GM23338 (cell line): ENCODE measurements around the gene PPP2R2B.

Experiments
- CREB1 ChIP-seq: fragments of 250-450 bp; sonication (Bioruptor Pico); IDR thresholded peaks from 2 replicates; pipeline ENCODE4 v1.5.0; 2020; ENCODE audit warnings: low read depth, mild to moderate bottlenecking, moderate library complexity
- CTCF ChIP-seq, 2 experiments: fragments of 200-600 bp in 1 of 2; sonication (generic) in 1 of 2; conservative IDR thresholded peaks; 2 replicates each; pipeline versions ENCODE4 v1.5.1 to v1.6.1; 2016 to 2017; ENCODE audit warnings: antibody characterized with exemption in 2 of 2, low read depth in 2 of 2, mild to moderate bottlenecking in 2 of 2, moderate library complexity in 1 of 2
- ETS1 ChIP-seq: IDR thresholded peaks from 2 replicates; pipeline ENCODE4 v1.6.1; 2016; ENCODE audit warnings: antibody characterized with exemption
- EZH2 ChIP-seq: fragments of 200-600 bp; sonication (generic); IDR thresholded peaks from one replicate; pipeline ENCODE4 v1.8.0; 2017; ENCODE audit warnings: antibody characterized with exemption, mild to moderate bottlenecking, low read depth; ENCODE audit not compliant: unreplicated experiment
- EZH2phosphoT487 ChIP-seq: fragments of 200-600 bp; sonication (generic); IDR thresholded peaks from one replicate; pipeline ENCODE4 v1.8.1; 2018; ENCODE audit warnings: antibody characterized with exemption; ENCODE audit not compliant: unreplicated experiment
- POLR2AphosphoS5 ChIP-seq: IDR thresholded peaks from 2 replicates; pipeline ENCODE4 v1.6.1; 2016; ENCODE audit warnings: antibody characterized with exemption, low read depth
- REST ChIP-seq: IDR thresholded peaks from one replicate; pipeline ENCODE4 v1.6.1; 2018; ENCODE audit warnings: antibody characterized with exemption; ENCODE audit not compliant: unreplicated experiment
- STAT1 ChIP-seq: IDR thresholded peaks from one replicate; pipeline ENCODE4 v1.6.1; 2016; ENCODE audit warnings: antibody characterized with exemption; ENCODE audit not compliant: unreplicated experiment
- ZNF114 ChIP-seq: fragments of 250-450 bp; sonication (Bioruptor Pico); IDR thresholded peaks from 2 replicates; pipeline ENCODE4 v1.5.0; 2020; ENCODE audit warnings: mild to moderate bottlenecking, moderate library complexity

GRCh38 chr5:146851133-146851532, 27.4 kb downstream of the PPP2R2B start:
- TF ChIP-seq CTCF (conservative IDR thresholded peaks at IDR 0.05; ENCODE audit: low read depth in 2 of 2) (no peak), CREB1 (CRISPR knock-in tag) (no peak), EZH2phosphoT487 (no peak), REST (no peak), POLR2AphosphoS5 (no peak), EZH2 (no peak), ETS1 (no peak), STAT1 (no peak), ZNF114 (CRISPR knock-in tag) (no peak)
